SK-N-MC (cell line): ENCODE results near the gene TMEM165.

Experiments used
- DNase-seq: peaks from one replicate; pipeline ENCODE4 v3.0.0-alpha.2; 2011; ENCODE audit warnings: low read depth, low spot score
- H3K27ac ChIP-seq: fragments of 200-600 bp; sonication (generic); 2 replicates; pipeline ENCODE4 v1.5.1; 2016; ENCODE audit warnings: mixed run types
- H3K36me3 ChIP-seq: fragments of 200-600 bp; sonication (generic); 2 replicates; pipeline ENCODE4 v1.6.1; 2017; ENCODE audit warnings: antibody characterized with exemption, low read length, mixed read lengths; ENCODE audit not compliant: insufficient read depth
- H3K4me3 ChIP-seq: fragments of 200-600 bp; sonication (generic); 2 replicates; pipeline ENCODE4 v1.5.1; 2016
- H3K9ac ChIP-seq: fragments of 200-600 bp; sonication (generic); 2 replicates; pipeline ENCODE4 v1.8.0; 2017; ENCODE audit warnings: mixed run types, mixed read lengths; ENCODE audit not compliant: insufficient read length
- H3K9me3 ChIP-seq: fragments of 200-600 bp; sonication (generic); 2 replicates; pipeline ENCODE4 v1.6.1; 2017; ENCODE audit warnings: low read depth, mild to moderate bottlenecking, antibody characterized with exemption, low read length, moderate library complexity, mixed read lengths
- EZH2 ChIP-seq: fragments of 200-600 bp; sonication (generic); IDR thresholded peaks from one replicate; pipeline ENCODE4 v1.6.1; 2017; ENCODE audit warnings: antibody characterized with exemption
- FOXP2 ChIP-seq: optimal IDR thresholded peaks from 2 replicates; pipeline ENCODE3; 2011; ENCODE audit warnings: mild to moderate bottlenecking, moderate library complexity; ENCODE audit not compliant: insufficient read depth; ENCODE audit errors: extremely low read length, control extremely low read depth
- POLR2AphosphoS5 ChIP-seq: IDR thresholded peaks from 2 replicates; pipeline ENCODE4 v1.6.1; 2012; ENCODE audit warnings: mild to moderate bottlenecking, low read depth, low read length, borderline replicate concordance

TMEM165 gene

DNA sequence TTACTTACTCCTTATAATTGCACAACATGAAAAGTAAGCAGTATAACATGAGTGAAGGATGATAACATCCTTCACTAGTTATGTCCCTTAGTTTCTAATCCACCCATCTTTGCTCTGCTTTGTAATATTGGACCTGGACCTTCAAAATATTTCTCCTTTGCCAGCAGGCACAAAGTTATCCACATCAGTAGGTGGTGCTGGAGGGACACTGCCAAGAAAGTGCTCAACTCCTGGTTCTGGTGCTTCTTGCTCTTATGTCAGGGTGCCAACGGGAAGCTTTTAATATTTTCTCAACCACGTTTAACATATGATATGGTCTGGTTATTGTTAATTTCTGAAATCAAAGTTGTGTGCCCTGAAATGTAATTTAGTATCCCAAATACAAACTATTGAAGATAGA lies 49.1 kb downstream of the TMEM165 start:
- DNase-seq = no peak
- no peak overlapping the region for H3K27ac ChIP-seq
- no peak overlapping the region for H3K4me3 ChIP-seq
- no peaks in the 10 kb centered on the region for H3K9me3 ChIP-seq
- no peak for TF ChIP-seq POLR2AphosphoS5
- no peak for TF ChIP-seq FOXP2
- no peak for TF ChIP-seq EZH2
- no peak overlapping the region for H3K9ac ChIP-seq
- H3K36me3 ChIP-seq = peaks cover 37% of the 10 kb centered on the region

DNA sequence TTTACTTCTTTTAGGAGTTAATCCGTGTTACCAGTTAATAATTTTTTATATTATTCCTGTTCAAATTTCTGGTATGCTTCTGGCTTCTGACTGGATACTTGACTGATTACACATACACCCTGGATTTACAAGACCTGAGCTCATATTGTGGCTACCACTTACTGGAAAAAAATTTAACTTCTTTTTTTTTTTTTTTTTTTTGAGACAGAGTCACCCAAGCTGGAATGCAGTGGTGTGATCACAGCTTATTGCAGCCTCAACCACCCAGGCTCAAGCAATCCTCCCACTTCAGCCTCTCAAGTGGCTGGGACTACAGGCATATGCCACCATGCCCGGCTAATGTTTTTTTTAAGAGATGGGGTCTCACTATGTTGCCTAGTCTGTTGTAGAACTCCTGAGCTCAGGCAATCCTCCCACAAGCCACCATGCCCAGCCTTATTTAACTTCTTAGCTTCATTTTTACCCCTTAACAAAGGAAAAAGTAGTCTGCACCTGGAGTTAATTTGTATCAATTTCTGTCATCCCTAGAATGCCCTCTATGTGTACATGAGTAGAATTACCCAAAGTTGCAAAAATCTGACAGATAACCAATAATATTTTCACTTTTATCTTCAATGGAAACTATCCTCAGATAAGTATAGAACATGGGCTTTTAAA lies 50.3 kb downstream of the TMEM165 start:
- Histone ChIP-seq H3K9me3 (no peaks in the 10 kb centered on the region), H3K27ac (no peak overlapping the region), H3K4me3 (no peak overlapping the region), H3K9ac (no peak overlapping the region), H3K36me3 (peaks cover 36% of the 10 kb centered on the region)
- no peak for TF ChIP-seq FOXP2
- TF ChIP-seq POLR2AphosphoS5 = no peak
- TF ChIP-seq EZH2 = no peak
- DNase-seq = no peak

DNA sequence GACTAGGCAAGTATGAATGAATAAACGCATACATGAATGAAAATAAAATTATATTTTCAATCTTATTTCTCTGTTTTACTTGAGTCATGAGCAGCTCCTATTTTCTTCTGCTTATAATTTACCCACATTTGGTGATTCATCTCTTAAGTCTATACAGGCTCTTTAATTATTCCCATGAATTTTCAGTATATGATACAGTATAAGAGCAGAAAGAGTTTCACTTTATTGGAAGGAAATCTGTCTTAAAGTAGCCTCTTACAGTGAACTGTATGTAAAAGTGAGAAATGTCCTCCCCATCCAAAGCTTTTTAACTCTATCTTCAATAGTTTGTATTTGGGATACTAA lies 50.8 kb downstream of the TMEM165 start:
- TF ChIP-seq FOXP2 (no peak), EZH2 (no peak), POLR2AphosphoS5 (no peak)
- no peak for DNase-seq
- Histone ChIP-seq H3K27ac (no peak overlapping the region), H3K9me3 (no peaks in the 10 kb centered on the region), H3K9ac (no peak overlapping the region), H3K4me3 (no peak overlapping the region), H3K36me3 (peaks cover 36% of the 10 kb centered on the region)

DNA sequence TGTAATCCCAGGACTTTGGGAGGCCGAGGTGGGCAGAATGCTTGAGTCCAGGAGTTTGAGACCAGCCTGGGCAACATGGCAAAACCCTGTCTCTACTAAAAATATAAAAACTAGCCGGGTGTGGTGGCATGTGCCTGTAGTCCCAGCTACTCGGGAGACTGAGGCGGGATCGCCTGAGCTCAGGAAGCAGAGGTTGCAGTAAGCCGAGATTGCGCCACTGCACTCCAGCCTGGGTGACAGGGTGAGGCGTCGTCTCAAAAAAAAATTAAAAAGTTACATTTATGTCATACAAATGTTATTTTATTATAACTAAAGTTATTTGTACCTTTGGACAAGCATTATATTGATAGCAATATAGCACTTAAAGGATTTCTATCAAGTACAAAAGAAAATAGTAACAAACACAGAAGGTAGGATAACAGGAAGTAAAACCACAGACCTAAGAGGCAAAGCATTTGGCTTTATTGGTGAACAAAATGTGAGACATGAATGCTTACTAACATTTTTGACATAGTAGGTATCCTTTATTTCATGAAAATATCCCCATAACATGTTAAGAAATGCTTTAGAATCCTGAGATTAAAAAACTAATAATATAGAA lies 51.5 kb downstream of the TMEM165 start:
- no peak for DNase-seq
- Histone ChIP-seq H3K9ac (no peak overlapping the region), H3K36me3 (peaks cover 41% of the 10 kb centered on the region), H3K9me3 (no peaks in the 10 kb centered on the region), H3K27ac (0 out of 2 replicates have a peak overlapping the region, but pooled peaks have one; percentile 50), H3K4me3 (no peak overlapping the region)
- TF ChIP-seq EZH2 (no peak), POLR2AphosphoS5 (no peak), FOXP2 (no peak)

DNA sequence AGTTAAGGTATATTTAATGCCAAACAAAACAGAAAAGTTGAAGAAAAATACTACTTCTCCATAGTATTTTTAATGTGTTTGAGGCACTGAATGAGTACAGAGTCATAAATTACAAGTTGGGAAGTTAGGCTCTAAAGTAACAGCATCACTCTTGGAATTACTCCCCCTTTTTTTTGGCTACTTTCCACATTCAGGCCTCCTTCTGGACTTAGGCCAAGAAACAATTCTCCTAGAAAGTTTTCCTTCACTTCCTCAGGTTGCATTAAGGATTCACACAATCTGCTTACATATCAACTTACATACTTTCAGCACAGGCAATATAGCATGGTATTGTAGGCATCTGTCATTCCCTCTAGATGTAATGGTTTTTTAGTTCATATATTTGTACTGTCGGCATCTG lies 52.1 kb downstream of the TMEM165 start:
- TF ChIP-seq POLR2AphosphoS5 (no peak), FOXP2 (no peak), EZH2 (no peak)

DNA sequence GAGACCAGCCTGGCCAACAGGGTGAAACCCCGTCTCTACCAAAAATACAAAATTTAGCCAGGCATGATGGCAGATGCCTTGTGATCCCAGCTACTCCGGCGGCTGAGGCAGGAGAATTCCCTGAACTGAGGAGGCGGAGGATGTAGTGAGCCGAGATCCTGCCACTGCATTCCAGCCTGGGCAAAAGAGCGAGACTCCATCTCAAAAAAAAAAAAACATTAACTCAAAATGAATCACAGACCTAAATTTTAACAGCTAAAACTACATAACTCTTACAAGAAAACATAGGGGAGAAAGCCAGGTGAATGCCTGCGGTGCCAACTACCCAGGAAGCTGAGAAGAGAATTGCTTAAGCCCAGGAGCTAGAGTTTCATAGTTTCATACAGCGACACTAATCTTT lies 54.8 kb downstream of the TMEM165 start:
- H3K27ac ChIP-seq = no peak overlapping the region
- no peak for TF ChIP-seq POLR2AphosphoS5
- no peak for TF ChIP-seq FOXP2
- TF ChIP-seq EZH2 = no peak
- H3K9me3 ChIP-seq = no peaks in the 10 kb centered on the region
- no peak for DNase-seq
- H3K36me3 ChIP-seq = peaks cover 44% of the 10 kb centered on the region
- no peak overlapping the region for H3K9ac ChIP-seq
- no peak overlapping the region for H3K4me3 ChIP-seq

More for the DNA sequence above, 52.1 kb downstream of the TMEM165 start:
- peak; percentile 12 for DNase-seq
- Histone ChIP-seq H3K36me3 (peaks cover 38% of the 10 kb centered on the region), H3K9ac (no peak overlapping the region), H3K4me3 (no peak overlapping the region), H3K9me3 (no peaks in the 10 kb centered on the region), H3K27ac (0 out of 2 replicates have a peak overlapping the region, but pooled peaks have one; percentile 16)

DNA sequence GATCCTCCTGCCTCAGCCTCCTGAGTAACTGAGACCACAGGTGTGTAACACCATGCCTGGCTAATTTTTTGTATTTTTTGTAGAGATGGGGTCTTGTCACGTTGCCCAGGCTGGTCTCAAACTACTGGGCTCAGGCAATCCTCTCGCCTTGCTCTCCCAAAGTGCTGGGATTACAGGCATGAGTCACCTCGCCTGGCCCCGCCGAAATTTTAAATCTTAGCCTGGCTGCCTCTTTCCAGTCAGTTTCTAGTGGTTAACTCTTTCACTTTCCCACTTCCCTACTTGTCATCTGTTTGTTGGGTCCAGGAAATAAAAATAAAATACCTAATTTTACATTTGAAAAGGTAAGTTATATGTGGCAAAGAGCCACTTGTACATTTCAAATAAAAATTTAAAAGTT lies 62.4 kb downstream of the TMEM165 start:
- Histone ChIP-seq H3K36me3 (peaks cover 11% of the 10 kb centered on the region; the same call in 1 of the 2 replicates), H3K27ac (no peak overlapping the region), H3K4me3 (no peak overlapping the region), H3K9ac (no peak overlapping the region), H3K9me3 (no peaks in the 10 kb centered on the region)
- TF ChIP-seq POLR2AphosphoS5 = no peak
- TF ChIP-seq FOXP2 = no peak
- no peak for TF ChIP-seq EZH2
- DNase-seq = no peak

DNA sequence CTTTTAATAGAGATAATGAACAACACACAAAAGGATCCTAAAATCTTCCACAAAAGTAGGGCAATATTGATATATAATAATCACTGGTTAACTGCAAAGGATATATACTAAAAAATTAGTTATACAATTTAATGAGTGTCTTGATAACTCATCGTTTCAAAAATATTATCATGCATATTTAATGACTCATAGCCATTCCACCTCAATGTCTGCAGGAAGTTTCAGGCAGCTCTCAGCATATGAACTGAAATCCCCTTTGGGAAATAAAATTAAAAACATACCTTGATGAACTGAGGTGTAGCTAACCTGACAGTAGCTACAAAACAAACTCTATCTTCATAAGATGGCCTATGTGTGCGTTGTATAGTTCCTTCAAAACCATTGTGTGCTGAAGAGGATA lies 62.9 kb downstream of the TMEM165 start:
- DNase-seq = no peak
- H3K27ac ChIP-seq = no peak overlapping the region
- H3K4me3 ChIP-seq = no peak overlapping the region
- H3K9me3 ChIP-seq = no peaks in the 10 kb centered on the region
- TF ChIP-seq EZH2 = no peak
- no peak for TF ChIP-seq FOXP2
- no peak for TF ChIP-seq POLR2AphosphoS5
- peaks cover 11% of the 10 kb centered on the region; the same call in 1 of the 2 replicates for H3K36me3 ChIP-seq
- H3K9ac ChIP-seq = no peak overlapping the region

DNA sequence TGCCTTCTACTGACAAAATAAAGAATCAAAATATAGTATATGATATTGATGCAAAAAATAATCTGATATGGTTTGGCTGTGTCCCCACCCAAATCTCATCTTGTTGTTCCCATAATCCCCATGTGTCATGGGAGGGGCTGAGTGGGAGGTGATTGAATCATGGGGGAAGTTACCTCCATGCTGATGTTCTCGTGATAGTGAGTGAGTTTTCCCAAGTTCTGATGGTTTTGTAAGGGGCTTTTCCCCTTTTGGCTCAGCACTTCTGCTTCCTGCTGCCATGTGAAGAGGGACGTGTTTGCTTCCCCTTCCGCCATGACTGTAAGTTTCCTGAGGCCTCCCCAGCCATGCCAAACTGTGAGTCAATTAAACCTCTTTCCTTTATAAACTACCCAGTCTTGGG lies 70.2 kb downstream of the TMEM165 start:
- Histone ChIP-seq H3K9me3 (no peaks in the 10 kb centered on the region), H3K27ac (no peak overlapping the region), H3K4me3 (no peak overlapping the region), H3K36me3 (peaks cover 28% of the 10 kb centered on the region), H3K9ac (no peak overlapping the region)
- no peak for DNase-seq
- no peak for TF ChIP-seq FOXP2
- no peak for TF ChIP-seq EZH2
- TF ChIP-seq POLR2AphosphoS5 = no peak
